ENCODE results near the gene LANCL2. TPM values are rescaled to one million over a fixed set of nuclear protein-coding genes. Genes with fewer than 3 reads are reported as not detected.
"Not testable (repeated sequence)": the region's sequence is repeated elsewhere in the genome, so short reads cannot be mapped to it uniquely, and the experiment has no call there.

LANCL2 gene
- total RNA-seq, 1 experiment from 2014 or later = 22.8 TPM

DNA sequence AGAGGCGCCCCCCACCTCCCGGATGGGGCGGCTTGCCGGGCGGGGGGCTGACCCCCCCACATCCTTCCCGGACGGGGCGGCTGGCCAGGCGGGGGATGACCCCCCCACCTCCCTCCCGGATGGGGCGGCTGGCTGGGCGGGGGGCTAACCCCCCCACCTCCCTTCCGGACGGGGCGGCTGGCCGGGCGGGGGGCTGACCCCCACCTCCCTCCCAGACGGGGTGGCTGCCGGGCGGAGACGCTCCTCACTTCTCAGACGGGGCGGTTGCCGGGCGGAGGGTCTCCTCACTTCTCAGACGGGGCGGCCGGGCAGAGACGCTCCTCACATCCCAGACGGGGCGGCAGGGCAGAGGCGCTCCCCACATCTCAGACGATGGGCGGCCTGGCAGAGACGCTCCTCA is 37.4 kb downstream of the LANCL2 start:
- not testable (repeated sequence) for H3K27me3 ChIP-seq (replicated peaks); H3K27ac ChIP-seq; H3K4me3 ChIP-seq; H3K36me3 ChIP-seq; DNase-seq (ENCODE audit: low read depth in 1 of 2, low spot score in 2 of 2); H3K9me3 ChIP-seq (replicated peaks)
- H3K4me1 ChIP-seq (replicated peaks) = peaks cover 14% of the 10 kb centered on the region

DNA sequence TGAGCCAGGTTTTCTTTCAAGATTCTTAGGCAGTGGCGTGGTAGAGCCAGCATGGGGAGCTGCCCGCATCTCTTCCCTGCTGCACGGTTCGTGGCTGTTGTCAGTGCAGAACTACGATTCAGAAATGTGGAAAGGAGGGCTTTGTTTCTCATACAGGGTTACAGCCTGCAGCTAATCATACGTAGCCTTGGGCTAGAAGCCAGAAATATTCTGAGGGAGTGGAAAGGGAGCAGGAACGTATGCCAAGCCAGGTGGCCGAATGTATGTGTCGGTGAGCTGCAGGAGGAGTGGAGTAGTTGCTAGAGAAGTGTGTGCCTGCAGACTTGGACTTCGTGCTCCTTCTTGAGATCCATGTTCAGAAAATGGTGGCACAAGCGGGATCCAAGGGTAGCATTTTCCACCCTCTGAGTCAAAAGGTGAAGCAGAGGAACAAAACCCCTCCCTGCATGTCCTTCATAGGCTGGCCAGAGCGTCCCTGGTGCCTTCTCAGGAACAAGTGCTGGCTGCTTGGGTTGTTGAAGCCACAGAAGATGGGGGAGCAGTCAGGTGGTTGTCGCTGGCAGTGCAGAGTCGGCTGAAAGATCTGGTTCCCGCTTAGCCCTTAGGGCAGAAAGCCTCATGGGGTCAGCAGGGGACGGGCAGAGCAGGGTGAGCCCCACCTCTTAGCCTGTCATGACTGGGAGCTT is 40.9 kb downstream of the LANCL2 start:
- Histone ChIP-seq H3K36me3 (peaks cover 5% of the 10 kb centered on the region; the same call in 1 of the 2 replicates), H3K4me3 (no peak overlapping the region), H3K27ac (no peak overlapping the region), H3K27me3 (replicated peaks) (no peaks in the 10 kb centered on the region), H3K4me1 (replicated peaks) (peaks cover 6% of the 10 kb centered on the region), H3K9me3 (replicated peaks) (no peaks in the 10 kb centered on the region)
- DNase-seq (ENCODE audit: low read depth in 1 of 2, low spot score in 2 of 2) = no peak

DNA sequence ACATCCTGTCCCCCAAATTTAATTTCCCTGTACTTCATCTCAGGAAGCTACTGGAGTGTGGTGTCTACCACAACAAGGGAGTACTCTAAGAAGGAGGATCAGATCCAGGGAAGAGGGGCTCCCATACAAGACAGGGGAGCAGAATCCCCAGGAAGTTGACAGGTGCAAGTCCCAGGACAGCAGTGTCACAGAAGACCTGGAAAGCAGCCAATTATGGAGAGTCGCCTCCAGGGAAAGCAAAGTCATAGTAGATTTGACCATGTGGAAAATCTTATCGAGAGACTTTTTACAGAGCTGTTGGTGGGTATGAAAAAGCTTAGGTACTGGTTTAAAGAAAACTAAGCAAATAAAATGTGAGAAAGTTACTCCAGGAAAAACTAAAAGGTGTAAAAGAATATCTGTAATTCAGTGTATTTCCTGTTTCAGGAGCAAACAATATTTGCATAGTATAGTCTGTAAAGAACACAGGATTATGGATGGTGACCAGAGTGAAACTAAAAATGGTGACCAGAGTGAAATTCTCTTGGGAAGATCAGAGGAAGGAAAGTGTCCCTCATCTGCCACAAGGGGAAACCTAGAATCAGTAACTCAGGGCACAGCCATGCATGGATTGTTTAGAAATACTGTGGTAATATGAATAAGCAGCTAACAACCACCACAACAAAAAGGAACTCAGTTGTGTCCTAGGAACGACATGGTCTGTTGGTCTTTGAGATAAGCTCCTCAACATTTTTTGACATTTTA is 44.5 kb downstream of the LANCL2 start:
- Histone ChIP-seq H3K27me3 (replicated peaks) (no peaks in the 10 kb centered on the region), H3K4me1 (replicated peaks) (peaks cover 4% of the 10 kb centered on the region), H3K36me3 (peaks cover 7% of the 10 kb centered on the region), H3K9me3 (replicated peaks) (no peaks in the 10 kb centered on the region), H3K4me3 (no peak overlapping the region), H3K27ac (no peak overlapping the region)
- no peak for DNase-seq (ENCODE audit: low read depth in 1 of 2, low spot score in 2 of 2)

DNA sequence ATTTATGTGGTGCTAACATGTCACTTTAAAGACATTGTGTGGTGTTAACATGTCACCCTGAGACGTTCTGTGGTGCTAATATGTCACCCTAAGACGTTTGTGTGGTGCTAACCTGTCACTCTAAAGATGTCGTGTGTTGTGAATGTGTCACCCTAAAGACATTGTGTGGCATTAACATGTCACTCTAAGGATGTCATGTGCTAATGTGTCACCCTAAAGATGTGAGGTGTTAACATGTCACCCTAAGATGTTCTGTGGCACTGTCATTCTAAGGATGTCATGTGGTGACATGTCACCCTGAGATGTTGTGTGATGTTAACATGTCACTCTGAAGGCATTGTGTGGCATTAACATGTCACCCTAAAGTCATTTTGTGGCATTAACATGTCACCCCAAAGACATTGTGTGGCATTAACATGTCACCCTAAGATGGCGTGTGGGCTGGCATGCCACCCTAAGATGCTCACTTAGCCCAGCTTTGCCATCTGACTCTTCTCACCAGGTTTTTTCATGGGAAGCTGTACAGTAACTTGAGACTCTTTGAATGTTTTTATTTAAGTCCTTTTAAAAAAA is 45.6 kb downstream of the LANCL2 start:
- no peaks in the 10 kb centered on the region for H3K9me3 ChIP-seq (replicated peaks)
- H3K36me3 ChIP-seq = peaks cover 7% of the 10 kb centered on the region
- H3K27ac ChIP-seq = no peak overlapping the region
- no peak for DNase-seq (ENCODE audit: low read depth in 1 of 2, low spot score in 2 of 2)
- peaks cover 4% of the 10 kb centered on the region for H3K4me1 ChIP-seq (replicated peaks)
- H3K4me3 ChIP-seq = no peak overlapping the region
- no peaks in the 10 kb centered on the region for H3K27me3 ChIP-seq (replicated peaks)

DNA sequence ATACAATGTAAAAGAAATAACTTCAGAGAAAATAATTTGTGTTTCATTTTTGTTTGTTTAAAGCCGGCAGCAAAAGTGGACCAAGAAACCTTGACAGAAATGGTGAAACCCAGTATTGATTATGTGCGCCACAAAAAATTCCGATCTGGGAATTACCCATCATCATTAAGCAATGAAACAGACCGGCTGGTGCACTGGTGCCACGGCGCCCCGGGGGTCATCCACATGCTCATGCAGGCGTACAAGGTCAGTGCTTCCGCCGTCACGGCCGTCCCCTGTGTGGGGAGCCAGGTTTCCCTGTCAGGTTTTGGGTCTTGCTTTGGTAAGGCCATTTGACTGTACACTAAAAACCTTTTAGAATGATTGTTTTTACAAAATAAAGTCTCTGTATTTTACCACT is 46.7 kb downstream of the LANCL2 start:
- no peaks in the 10 kb centered on the region for H3K9me3 ChIP-seq (replicated peaks)
- no peak for DNase-seq (ENCODE audit: low read depth in 1 of 2, low spot score in 2 of 2)
- peaks cover 4% of the 10 kb centered on the region for H3K4me1 ChIP-seq (replicated peaks)
- H3K4me3 ChIP-seq = no peak overlapping the region
- no peak overlapping the region for H3K27ac ChIP-seq
- H3K36me3 ChIP-seq = peaks cover 7% of the 10 kb centered on the region
- no peaks in the 10 kb centered on the region for H3K27me3 ChIP-seq (replicated peaks)

DNA sequence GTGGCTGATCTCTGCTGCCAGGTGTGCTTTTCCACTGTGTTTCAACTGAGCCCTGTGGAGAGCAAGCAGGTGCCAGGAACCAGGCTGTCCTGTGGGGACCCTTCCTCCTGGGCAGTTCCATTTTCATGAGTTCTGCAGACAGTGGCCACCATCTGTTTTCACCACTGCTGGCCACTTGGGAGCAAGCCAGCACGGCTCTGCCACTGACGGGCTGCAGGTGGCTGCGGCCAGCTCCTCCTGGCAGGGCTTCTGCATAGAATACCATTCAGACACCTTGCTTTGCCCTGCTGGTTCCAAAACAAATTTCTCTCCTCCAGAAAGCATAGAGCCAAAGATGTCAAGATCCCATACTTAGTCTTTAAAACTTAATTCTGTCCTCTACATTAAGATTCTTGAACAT is 48.3 kb downstream of the LANCL2 start:
- Histone ChIP-seq H3K4me1 (replicated peaks) (peaks cover 4% of the 10 kb centered on the region), H3K9me3 (replicated peaks) (no peaks in the 10 kb centered on the region), H3K27me3 (replicated peaks) (no peaks in the 10 kb centered on the region), H3K27ac (no peak overlapping the region), H3K4me3 (no peak overlapping the region), H3K36me3 (peaks cover 5% of the 10 kb centered on the region; the same call in 1 of the 2 replicates)
- no peak for DNase-seq (ENCODE audit: low read depth in 1 of 2, low spot score in 2 of 2)

DNA sequence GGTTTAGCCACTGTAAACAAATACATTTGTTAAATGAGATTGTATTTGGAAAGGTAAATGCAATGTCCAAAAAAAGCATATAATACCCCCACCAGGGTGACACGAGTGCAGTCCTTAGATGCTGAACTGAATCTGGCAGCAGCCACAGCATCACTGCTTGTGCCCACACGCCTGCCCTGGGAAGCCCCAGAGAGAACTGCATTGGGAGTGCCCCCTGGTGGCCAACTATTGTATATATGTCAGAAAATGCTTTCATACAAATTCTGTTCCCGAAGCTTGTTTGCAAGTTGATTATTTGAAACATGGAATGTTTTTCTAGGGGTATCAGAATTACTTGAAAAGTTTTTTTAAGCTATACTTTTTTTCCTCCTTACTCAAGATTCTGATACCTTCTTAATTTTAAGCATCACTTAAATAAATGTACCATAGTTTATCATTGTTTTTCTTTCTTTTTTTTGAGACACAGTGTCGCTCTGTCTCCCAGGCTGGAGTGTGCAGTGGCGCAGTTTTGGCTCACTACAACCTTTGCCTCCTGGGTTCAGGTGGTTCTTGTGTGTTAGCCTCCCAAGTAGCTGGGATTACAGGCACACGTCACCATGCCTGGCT is 50.1 kb downstream of the LANCL2 start:
- DNase-seq (ENCODE audit: low read depth in 1 of 2, low spot score in 2 of 2) = peak; percentile 54 to 81
- Histone ChIP-seq H3K27ac (no peak overlapping the region), H3K36me3 (peaks cover 5% of the 10 kb centered on the region; the same call in 1 of the 2 replicates), H3K27me3 (replicated peaks) (no peaks in the 10 kb centered on the region), H3K4me3 (no peak overlapping the region), H3K9me3 (replicated peaks) (no peaks in the 10 kb centered on the region), H3K4me1 (replicated peaks) (peaks cover 6% of the 10 kb centered on the region)

DNA sequence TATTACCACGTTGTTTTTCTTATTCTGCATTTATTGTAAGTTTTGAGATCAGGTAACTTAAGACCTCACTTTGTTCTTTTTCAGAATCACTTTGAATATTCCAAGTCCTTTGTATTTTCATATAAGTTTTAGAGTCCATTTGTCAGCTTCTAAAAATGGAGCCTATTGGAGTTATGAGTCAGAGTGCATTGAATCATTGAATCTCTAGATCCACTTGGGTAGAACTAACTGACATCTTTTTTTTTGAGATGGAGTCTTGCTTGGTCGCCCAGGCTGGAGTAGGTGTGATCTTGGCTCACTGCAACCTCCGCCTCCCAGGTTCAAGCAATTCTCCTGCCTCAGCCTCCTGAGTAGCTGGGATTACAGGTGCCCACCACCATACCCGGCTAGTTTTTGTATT is 52.3 kb downstream of the LANCL2 start:
- DNase-seq (ENCODE audit: low read depth in 1 of 2, low spot score in 2 of 2); H3K27me3 ChIP-seq (replicated peaks); H3K4me3 ChIP-seq; H3K9me3 ChIP-seq (replicated peaks); H3K36me3 ChIP-seq; H3K27ac ChIP-seq: not testable (repeated sequence)
- peaks cover 20% of the 10 kb centered on the region for H3K4me1 ChIP-seq (replicated peaks)

DNA sequence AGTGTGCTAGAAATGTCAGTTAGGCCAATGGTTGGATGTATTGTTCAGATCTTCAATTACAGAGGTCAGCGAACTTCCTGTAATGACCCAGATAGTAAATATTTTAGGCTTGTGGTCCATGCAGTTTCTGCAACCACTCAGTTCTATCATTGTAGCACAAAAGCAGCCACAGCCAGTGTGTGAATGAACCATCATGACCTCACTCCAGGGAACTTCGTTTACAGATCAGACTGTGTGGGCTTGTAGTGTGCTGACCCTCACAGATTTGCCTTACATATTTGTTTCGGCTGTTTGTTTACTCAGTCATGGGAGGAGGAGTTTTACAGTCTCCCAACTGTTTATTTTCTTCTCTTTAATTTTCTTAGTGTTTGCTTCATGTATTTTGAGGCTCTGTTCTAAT is 55.4 kb downstream of the LANCL2 start:
- no peak overlapping the region for H3K4me3 ChIP-seq
- H3K27me3 ChIP-seq (replicated peaks) = no peaks in the 10 kb centered on the region
- H3K9me3 ChIP-seq (replicated peaks) = no peaks in the 10 kb centered on the region
- peak overlapping the region; percentile 77 for H3K27ac ChIP-seq
- peak; percentile 82 to 94 for DNase-seq (ENCODE audit: low read depth in 1 of 2, low spot score in 2 of 2)
- H3K4me1 ChIP-seq (replicated peaks) = peaks cover 51% of the 10 kb centered on the region
- H3K36me3 ChIP-seq = peaks cover 7% of the 10 kb centered on the region

DNA sequence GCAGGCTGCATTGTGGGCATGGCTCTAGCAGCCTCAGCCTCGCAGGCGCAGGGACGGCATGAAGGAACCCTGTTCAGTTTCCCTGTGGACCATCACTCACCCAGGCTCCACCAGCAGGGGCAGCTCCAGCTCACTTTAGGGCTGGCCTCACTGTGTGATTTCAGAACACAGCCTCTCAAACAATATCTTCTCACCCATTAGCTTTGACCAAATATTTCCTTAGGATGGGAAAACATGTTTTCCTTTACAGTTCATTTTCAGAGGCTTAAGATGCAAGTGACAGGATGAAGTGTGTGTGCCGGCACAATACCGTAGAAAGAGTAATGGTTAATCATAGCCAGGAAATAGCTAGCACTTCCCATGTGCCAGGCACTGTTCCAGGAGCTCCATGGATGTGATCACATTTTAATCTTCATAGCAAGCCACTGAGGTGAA is 58.2 kb downstream of the LANCL2 start:
- peaks cover 16% of the 10 kb centered on the region for H3K36me3 ChIP-seq
- H3K9me3 ChIP-seq (replicated peaks) = no peaks in the 10 kb centered on the region
- peak in 1 of 2 experiments; percentile 71 for DNase-seq (ENCODE audit: low read depth in 1 of 2, low spot score in 2 of 2)
- H3K27ac ChIP-seq = peak overlapping the region; percentile 86
- H3K4me1 ChIP-seq (replicated peaks) = peaks cover 58% of the 10 kb centered on the region
- H3K4me3 ChIP-seq = no peak overlapping the region
- H3K27me3 ChIP-seq (replicated peaks) = no peaks in the 10 kb centered on the region

DNA sequence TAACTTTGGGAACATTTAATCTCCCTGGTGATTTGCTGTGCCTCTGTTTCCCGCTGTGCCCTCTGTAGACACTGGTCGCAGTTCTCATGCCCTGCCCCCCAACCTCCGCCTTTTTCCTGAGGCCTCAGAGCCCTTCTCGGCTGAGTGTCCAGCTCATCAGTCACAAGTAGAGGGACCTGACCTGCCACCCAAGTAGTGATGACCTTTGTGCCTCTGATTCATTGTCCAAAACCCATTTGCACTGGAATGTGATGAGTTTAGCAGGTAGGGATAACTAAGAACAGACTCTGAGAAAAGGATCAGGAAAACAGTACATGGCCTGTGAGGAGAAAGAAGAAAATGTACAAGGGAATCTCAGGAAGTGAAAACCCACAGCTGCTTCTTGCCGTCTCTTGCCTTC is 58.8 kb downstream of the LANCL2 start:
- peaks cover 58% of the 10 kb centered on the region for H3K4me1 ChIP-seq (replicated peaks)
- peak overlapping the region; percentile 86 for H3K27ac ChIP-seq
- no peaks in the 10 kb centered on the region for H3K27me3 ChIP-seq (replicated peaks)
- H3K36me3 ChIP-seq = peaks cover 16% of the 10 kb centered on the region
- H3K9me3 ChIP-seq (replicated peaks) = no peaks in the 10 kb centered on the region
- H3K4me3 ChIP-seq = no peak overlapping the region
- DNase-seq (ENCODE audit: low read depth in 1 of 2, low spot score in 2 of 2) = peak; percentile 86 to 90

DNA sequence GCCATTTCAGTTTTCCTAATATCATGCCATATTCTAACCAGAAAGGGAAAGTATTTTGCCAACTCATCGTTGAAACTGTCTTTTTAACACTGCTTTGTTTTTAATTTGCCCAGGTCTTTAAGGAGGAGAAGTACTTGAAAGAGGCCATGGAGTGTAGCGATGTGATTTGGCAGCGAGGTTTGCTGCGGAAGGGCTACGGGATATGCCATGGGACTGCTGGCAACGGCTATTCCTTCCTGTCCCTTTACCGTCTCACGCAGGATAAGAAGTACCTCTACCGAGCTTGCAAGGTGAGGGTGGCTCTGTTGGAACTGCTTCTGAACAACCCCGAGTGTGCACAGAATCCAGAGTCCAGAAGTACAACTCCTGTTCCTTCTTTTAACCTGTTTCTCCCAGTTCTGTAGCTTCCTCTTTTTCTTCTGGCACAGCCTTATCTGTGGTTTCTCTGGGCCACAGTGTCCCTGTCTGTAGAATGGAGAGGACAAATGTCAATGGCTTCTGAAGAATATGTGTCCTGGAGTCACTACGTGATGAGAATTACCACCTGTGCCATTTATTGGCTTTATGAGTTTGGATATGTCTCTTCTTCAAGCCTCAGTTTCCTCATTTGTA is 60.1 kb downstream of the LANCL2 start:
- Histone ChIP-seq H3K27ac (no peak overlapping the region), H3K9me3 (replicated peaks) (no peaks in the 10 kb centered on the region), H3K4me1 (replicated peaks) (peaks cover 59% of the 10 kb centered on the region), H3K4me3 (no peak overlapping the region), H3K36me3 (peaks cover 16% of the 10 kb centered on the region), H3K27me3 (replicated peaks) (no peaks in the 10 kb centered on the region)
- no peak for DNase-seq (ENCODE audit: low read depth in 1 of 2, low spot score in 2 of 2)

DNA sequence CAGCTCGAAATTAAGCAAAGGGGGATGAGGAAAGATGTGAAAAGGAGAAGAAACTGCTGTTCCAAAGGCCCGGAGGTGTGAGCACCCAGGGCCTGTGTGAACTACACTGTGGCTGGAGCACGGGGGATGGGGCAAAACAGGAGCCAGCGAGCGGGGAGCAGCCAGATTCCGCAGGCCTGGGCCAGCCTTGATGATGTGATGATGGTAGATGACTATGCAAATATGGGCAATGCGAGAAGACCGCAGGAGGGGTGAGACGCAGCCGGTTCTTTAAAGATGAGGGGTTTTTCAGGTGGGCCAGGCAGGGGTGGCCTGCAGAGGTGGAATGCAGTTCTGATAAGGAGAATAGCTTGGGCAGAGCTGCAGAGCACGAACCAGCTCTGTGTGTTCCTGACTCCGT is 61.5 kb downstream of the LANCL2 start:
- H3K27me3 ChIP-seq (replicated peaks) = no peaks in the 10 kb centered on the region
- no peak for DNase-seq (ENCODE audit: low read depth in 1 of 2, low spot score in 2 of 2)
- no peaks in the 10 kb centered on the region for H3K9me3 ChIP-seq (replicated peaks)
- H3K36me3 ChIP-seq = peaks cover 16% of the 10 kb centered on the region
- no peak overlapping the region for H3K4me3 ChIP-seq
- H3K4me1 ChIP-seq (replicated peaks) = peaks cover 53% of the 10 kb centered on the region
- H3K27ac ChIP-seq = no peak overlapping the region

Measured in SJSA1 (cell line).